ENCODE results near the gene CENPS. TPM values are rescaled to one million over a fixed set of nuclear protein-coding genes. Genes with fewer than 3 reads are reported as not detected.
"Not testable (repeated sequence)": the region's sequence is repeated elsewhere in the genome, so short reads cannot be mapped to it uniquely, and the experiment has no call there.

CENPS gene
- total RNA-seq, 1 experiment from 2014 or later, result 17.8 TPM

DNA sequence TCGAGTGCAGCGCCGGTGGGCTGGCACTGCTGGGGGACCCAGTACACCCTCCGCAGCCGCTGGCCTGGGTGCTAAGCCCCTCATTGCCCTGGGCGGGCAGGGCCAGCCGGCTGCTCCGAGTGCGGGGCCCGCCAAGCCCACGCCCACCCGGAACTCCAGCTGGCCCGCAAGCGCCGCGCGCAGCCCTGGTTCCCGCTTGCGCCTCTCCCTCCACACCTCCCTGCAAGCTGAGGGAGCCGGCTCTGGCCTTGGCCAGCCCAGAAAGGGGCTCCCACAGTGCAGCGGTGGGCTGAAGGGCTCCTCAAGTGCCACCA, 3.7 kb upstream of the CENPS start:
- not testable (repeated sequence) for H3K27me3 Mint-ChIP-seq (ENCODE audit: low read depth); H2BK5ac ChIP-seq (ENCODE audit: insufficient read length, low read length); H3K9me3 ChIP-seq (ENCODE audit: control insufficient read depth, low read depth, low read length); H4K20me1 ChIP-seq (ENCODE audit: control insufficient read depth, insufficient read depth, insufficient read length); H3K23ac ChIP-seq (ENCODE audit: insufficient read length, low read depth, low read length); H3K4me3 Mint-ChIP-seq; H3T11ph ChIP-seq (ENCODE audit: low read length); H2AFZ ChIP-seq (ENCODE audit: low read length); H3K56ac ChIP-seq (ENCODE audit: insufficient read length, low read depth, low read length); H4K5ac ChIP-seq (ENCODE audit: insufficient read length, low read depth, low read length); H3K27ac ChIP-seq (ENCODE audit: insufficient read length, low read depth, low read length); H3K9me3 Mint-ChIP-seq; H3K4ac ChIP-seq (ENCODE audit: low read depth, low read length); H3K9ac ChIP-seq (ENCODE audit: extremely low read depth, insufficient read length, low read length); H3K79me2 ChIP-seq (ENCODE audit: insufficient read depth, low read length); H2BK120ac ChIP-seq (ENCODE audit: low read depth, low read length, poor library complexity, severe bottlenecking); DNase-seq; H2BK20ac ChIP-seq (ENCODE audit: low read depth, low read length, poor library complexity, severe bottlenecking); H3K23me2 ChIP-seq (ENCODE audit: insufficient read length, low read depth, low read length, poor library complexity, severe bottlenecking); H3K79me1 ChIP-seq (ENCODE audit: insufficient read depth, low read depth, low read length, poor library complexity, severe bottlenecking); H3K18ac ChIP-seq (ENCODE audit: insufficient read length, low read depth, low read length); H2BK15ac ChIP-seq (ENCODE audit: low read depth, low read length); H3K14ac ChIP-seq (ENCODE audit: insufficient read depth, low read length); H3K27ac Mint-ChIP-seq; H3K4me2 ChIP-seq (ENCODE audit: insufficient read depth, insufficient read length, low read length); H3K4me1 ChIP-seq (ENCODE audit: insufficient read depth, low read length); H4K8ac ChIP-seq (replicated peaks; ENCODE audit: insufficient read length, low read depth, low read length); H3K27me3 ChIP-seq (ENCODE audit: insufficient read depth, low read length); H2BK12ac ChIP-seq (ENCODE audit: insufficient read length, low read depth, low read length); H4K91ac ChIP-seq (ENCODE audit: insufficient read length, low read depth, low read length); H2AK5ac ChIP-seq (ENCODE audit: insufficient read length, low read length)
- WGBS (ENCODE audit: extremely low coverage, insufficient read length, low lambda C conversion rate), result no CpG with 5 or more reads among the region's 21 CpGs
- peaks cover 16 to 20% of the 10 kb centered on the region in 2 experiments for H3K4me1 Mint-ChIP-seq
- peaks cover under 1 to 18% (median 1%) of the 10 kb centered on the region in 3 experiments; a peak in 4 of 7 replicates for H3K36me3 Mint-ChIP-seq (ENCODE audit: insufficient read depth in 1 of 3, low read depth in 3 of 3)
